ENCODE results near the gene CDK19. TPM values are rescaled to one million over a fixed set of nuclear protein-coding genes. Genes with fewer than 3 reads are reported as not detected.

CDK19 gene
- total and polyA plus RNA-seq, 9 of the 15 experiments (the other 6 are each of a cell fraction or from before 2014, with no cell fraction given): 3.8 to 15.2 (median 7.4) TPM

DNA sequence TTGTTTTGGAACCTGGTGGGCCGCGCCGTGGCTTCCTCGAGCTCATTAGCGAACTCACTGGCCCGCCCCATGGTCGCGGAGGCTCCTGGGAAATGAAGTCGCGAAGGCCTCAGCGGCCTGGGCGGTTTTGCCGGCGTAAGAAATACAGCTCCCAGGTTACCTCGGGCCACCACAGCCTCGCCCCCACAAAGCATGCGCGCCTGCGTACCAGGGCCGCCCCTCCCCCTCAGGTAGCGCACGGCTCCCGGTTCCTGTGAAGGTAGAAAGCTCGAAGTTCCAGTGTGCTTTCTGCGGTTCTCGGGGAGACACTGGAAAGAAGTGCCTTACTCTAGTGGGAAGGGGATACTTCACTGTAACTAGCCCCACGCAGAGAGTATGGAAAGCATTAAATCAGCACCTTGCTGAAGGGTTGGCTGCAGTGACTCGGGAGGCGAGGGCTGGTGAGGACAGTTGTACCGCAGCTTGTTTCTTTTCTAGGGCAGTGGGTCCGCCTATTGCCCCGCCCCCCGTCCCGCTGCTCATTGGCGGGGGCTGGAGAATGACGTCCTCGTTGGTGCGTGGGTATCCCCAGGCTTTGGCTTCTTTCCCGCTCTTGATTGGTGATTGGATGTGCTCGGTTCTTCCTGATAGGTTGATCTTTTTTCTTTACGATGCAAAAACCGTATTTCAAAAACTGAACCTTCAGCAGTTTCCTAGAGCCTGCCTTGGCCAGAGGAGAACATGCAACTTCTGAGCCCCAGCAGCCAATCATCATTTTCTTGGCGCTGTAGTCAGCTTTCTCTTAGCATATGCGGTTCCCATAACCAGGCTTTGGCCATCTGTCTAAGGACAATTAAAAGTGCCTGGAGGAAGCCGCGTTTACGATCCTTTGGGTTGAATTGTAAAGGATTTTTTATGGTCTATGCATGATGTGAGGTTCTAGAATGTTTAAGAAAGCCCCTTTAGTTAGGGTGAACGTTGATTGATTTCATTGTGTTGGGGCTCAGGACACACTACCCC, at the start of gene CDK19 (continued):
- no peak for TF ChIP-seq GATAD2A (IDR thresholded peaks at IDR 0.05)
- no peak for TF ChIP-seq CHD4 (IDR thresholded peaks at IDR 0.05; ENCODE audit: insufficient read depth, insufficient replicate concordance, low read depth, low read length, poor library complexity, severe bottlenecking)
- no peak for TF ChIP-seq HNRNPL (IDR thresholded peaks at IDR 0.05; ENCODE audit: low read depth, low read length)
- TF ChIP-seq PHTF2 (CRISPR knock-in tag; IDR thresholded peaks at IDR 0.05): no peak
- TF ChIP-seq ARHGAP35 (IDR thresholded peaks at IDR 0.05; ENCODE audit: partially characterized antibody): no peak
- TF ChIP-seq, protein P1, sequence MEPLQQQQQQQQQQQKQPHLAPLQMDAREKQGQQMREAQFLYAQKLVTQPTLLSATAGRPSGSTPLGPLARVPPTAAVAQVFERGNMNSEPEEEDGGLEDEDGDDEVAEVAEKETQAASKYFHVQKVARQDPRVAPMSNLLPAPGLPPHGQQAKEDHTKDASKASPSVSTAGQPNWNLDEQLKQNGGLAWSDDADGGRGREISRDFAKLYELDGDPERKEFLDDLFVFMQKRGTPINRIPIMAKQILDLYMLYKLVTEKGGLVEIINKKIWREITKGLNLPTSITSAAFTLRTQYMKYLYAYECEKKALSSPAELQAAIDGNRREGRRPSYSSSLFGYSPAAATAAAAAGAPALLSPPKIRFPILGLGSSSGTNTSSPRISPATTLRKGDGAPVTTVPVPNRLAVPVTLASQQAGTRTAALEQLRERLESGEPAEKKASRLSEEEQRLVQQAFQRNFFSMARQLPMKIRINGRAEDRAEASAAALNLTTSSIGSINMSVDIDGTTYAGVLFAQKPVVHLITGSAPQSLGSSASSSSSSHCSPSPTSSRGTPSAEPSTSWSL (CRISPR knock-in tag; IDR thresholded peaks at IDR 0.05; ENCODE audit: borderline replicate concordance): no peak
- peak; percentile 50; the same call in 1 of the 2 replicates for TF ChIP-seq BRD4 (IDR thresholded peaks at IDR 0.05)
- peak; percentile 49; the same call in 1 of the 2 replicates for TF ChIP-seq NFIC (IDR thresholded peaks at IDR 0.05)
- no peak for TF ChIP-seq ZNF57 (CRISPR knock-in tag; IDR thresholded peaks at IDR 0.05)
- no peak for TF ChIP-seq SMAD1 (IDR thresholded peaks at IDR 0.05; ENCODE audit: low read depth, low read length, partially characterized antibody)
- TF ChIP-seq ZNF3 (CRISPR knock-in tag; IDR thresholded peaks at IDR 0.05): no peak
- TF ChIP-seq, protein P2, sequence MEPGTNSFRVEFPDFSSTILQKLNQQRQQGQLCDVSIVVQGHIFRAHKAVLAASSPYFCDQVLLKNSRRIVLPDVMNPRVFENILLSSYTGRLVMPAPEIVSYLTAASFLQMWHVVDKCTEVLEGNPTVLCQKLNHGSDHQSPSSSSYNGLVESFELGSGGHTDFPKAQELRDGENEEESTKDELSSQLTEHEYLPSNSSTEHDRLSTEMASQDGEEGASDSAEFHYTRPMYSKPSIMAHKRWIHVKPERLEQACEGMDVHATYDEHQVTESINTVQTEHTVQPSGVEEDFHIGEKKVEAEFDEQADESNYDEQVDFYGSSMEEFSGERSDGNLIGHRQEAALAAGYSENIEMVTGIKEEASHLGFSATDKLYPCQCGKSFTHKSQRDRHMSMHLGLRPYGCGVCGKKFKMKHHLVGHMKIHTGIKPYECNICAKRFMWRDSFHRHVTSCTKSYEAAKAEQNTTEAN (CRISPR knock-in tag; IDR thresholded peaks at IDR 0.05): peak; percentile 62; the same call in 1 of the 2 replicates
- peak; percentile 51 for TF ChIP-seq ZNF589 (CRISPR knock-in tag; IDR thresholded peaks at IDR 0.05; ENCODE audit: low read depth)
- TF ChIP-seq ZNF668 (CRISPR knock-in tag; IDR thresholded peaks at IDR 0.05): no peak
- TF ChIP-seq, protein P3, sequence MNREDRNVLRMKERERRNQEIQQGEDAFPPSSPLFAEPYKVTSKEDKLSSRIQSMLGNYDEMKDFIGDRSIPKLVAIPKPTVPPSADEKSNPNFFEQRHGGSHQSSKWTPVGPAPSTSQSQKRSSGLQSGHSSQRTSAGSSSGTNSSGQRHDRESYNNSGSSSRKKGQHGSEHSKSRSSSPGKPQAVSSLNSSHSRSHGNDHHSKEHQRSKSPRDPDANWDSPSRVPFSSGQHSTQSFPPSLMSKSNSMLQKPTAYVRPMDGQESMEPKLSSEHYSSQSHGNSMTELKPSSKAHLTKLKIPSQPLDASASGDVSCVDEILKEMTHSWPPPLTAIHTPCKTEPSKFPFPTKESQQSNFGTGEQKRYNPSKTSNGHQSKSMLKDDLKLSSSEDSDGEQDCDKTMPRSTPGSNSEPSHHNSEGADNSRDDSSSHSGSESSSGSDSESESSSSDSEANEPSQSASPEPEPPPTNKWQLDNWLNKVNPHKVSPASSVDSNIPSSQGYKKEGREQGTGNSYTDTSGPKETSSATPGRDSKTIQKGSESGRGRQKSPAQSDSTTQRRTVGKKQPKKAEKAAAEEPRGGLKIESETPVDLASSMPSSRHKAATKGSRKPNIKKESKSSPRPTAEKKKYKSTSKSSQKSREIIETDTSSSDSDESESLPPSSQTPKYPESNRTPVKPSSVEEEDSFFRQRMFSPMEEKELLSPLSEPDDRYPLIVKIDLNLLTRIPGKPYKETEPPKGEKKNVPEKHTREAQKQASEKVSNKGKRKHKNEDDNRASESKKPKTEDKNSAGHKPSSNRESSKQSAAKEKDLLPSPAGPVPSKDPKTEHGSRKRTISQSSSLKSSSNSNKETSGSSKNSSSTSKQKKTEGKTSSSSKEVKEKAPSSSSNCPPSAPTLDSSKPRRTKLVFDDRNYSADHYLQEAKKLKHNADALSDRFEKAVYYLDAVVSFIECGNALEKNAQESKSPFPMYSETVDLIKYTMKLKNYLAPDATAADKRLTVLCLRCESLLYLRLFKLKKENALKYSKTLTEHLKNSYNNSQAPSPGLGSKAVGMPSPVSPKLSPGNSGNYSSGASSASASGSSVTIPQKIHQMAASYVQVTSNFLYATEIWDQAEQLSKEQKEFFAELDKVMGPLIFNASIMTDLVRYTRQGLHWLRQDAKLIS (CRISPR knock-in tag; IDR thresholded peaks at IDR 0.05): peak; percentile 92; the same call in 1 of the 2 replicates
- no peak for TF ChIP-seq ZNF184 (CRISPR knock-in tag; IDR thresholded peaks at IDR 0.05)

Measured in K562 (cell line).